ENCODE results near the gene PLCB4. TPM values are rescaled to one million over a fixed set of nuclear protein-coding genes. Genes with fewer than 3 reads are reported as not detected.
A peak's percentile ranks its signal among the peaks of the same experiment; 100 is the strongest.

PLCB4 gene
- total and polyA plus RNA-seq, 2 experiments from 2014 or later = 31.6 to 39.2 TPM

DNA sequence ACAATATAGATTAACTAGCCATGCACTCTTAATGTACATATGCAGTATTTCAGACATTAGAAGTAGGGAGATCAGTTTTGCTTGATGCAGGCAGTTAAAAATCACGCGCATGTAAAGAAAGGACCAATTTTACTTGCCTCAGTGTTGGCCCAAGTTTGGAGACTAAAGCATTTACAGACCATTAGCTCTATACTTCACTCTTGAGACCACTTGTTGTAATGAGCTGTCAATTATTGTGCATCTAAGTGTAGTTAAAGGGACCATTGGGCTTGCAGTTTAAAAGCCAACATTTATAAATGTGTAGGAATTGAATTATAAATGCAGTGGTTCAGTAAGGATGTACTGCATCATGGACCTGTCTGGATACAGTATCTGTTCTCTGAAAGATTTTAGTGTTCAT, 53.7 kb downstream of the PLCB4 start:
- Histone ChIP-seq H3K4me1 (ENCODE audit: low read depth) (peaks cover 13% of the 10 kb centered on the region), H3K27ac (no peak overlapping the region), H3K36me3 (no peaks in the 10 kb centered on the region), H3K9me3 (ENCODE audit: low read depth) (no peaks in the 10 kb centered on the region), H3K4me3 (no peak overlapping the region), H3K27me3 (no peaks in the 10 kb centered on the region)
- DNase-seq (ENCODE audit: low read depth in 1 of 2, low spot score in 1 of 2) = no peak
- TF ChIP-seq, protein P1, sequence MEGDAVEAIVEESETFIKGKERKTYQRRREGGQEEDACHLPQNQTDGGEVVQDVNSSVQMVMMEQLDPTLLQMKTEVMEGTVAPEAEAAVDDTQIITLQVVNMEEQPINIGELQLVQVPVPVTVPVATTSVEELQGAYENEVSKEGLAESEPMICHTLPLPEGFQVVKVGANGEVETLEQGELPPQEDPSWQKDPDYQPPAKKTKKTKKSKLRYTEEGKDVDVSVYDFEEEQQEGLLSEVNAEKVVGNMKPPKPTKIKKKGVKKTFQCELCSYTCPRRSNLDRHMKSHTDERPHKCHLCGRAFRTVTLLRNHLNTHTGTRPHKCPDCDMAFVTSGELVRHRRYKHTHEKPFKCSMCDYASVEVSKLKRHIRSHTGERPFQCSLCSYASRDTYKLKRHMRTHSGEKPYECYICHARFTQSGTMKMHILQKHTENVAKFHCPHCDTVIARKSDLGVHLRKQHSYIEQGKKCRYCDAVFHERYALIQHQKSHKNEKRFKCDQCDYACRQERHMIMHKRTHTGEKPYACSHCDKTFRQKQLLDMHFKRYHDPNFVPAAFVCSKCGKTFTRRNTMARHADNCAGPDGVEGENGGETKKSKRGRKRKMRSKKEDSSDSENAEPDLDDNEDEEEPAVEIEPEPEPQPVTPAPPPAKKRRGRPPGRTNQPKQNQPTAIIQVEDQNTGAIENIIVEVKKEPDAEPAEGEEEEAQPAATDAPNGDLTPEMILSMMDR (IDR thresholded peaks at IDR 0.05; ENCODE audit: low read depth, low read length) = no peak

DNA sequence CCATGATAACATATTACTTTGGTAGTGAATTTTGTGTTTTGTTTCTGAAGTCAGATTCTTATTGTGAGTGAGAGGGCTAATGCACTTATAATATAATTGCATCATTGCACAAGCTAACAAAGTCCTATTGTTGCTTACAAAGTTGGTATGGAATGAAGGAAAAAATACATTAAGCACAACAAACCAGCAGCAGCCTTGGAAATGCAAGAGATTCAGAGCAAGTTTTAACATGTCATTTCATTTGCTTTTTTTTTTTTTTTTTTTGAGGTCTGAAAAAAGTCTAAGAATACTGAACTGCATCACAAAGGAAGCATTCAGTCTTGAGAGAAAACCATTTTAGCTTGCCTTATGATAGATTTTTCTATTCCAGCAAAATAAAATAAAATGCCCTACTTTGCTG, 57.6 kb downstream of the PLCB4 start:
- H3K9me3 ChIP-seq (ENCODE audit: low read depth) = no peaks in the 10 kb centered on the region
- no peak overlapping the region for H3K27ac ChIP-seq
- TF ChIP-seq, protein P1 (IDR thresholded peaks at IDR 0.05; ENCODE audit: low read depth, low read length) = no peak
- H3K4me1 ChIP-seq (ENCODE audit: low read depth) = peaks cover 8% of the 10 kb centered on the region
- DNase-seq (ENCODE audit: low read depth in 1 of 2, low spot score in 1 of 2) = no peak
- H3K36me3 ChIP-seq = no peaks in the 10 kb centered on the region
- no peak overlapping the region for H3K4me3 ChIP-seq
- no peaks in the 10 kb centered on the region for H3K27me3 ChIP-seq

DNA sequence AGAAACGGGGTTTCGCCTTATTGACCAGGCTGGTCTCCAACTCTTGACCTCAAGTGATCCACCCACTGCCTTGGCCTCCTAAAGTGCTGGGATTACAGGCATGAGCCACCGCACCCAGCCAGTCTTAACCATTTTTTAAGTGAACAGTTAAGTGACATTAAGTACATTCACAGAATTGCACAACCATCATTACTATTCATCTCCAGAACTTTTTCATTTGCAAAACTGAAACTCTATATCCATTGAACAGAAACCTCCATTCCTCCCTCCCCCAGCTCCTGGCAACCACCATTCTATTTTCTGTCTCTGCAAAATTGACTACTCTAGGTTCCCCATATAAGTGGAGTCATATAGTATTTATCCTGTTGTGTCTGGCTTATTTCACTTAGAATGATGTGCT, 59.7 kb downstream of the PLCB4 start:
- H3K36me3 ChIP-seq = no peaks in the 10 kb centered on the region
- TF ChIP-seq, protein P1 (IDR thresholded peaks at IDR 0.05; ENCODE audit: low read depth, low read length) = no peak
- no peak for DNase-seq (ENCODE audit: low read depth in 1 of 2, low spot score in 1 of 2)
- no peak overlapping the region for H3K4me3 ChIP-seq
- H3K9me3 ChIP-seq (ENCODE audit: low read depth) = no peaks in the 10 kb centered on the region
- H3K4me1 ChIP-seq (ENCODE audit: low read depth) = no peaks in the 10 kb centered on the region
- H3K27me3 ChIP-seq = no peaks in the 10 kb centered on the region
- no peak overlapping the region for H3K27ac ChIP-seq

DNA sequence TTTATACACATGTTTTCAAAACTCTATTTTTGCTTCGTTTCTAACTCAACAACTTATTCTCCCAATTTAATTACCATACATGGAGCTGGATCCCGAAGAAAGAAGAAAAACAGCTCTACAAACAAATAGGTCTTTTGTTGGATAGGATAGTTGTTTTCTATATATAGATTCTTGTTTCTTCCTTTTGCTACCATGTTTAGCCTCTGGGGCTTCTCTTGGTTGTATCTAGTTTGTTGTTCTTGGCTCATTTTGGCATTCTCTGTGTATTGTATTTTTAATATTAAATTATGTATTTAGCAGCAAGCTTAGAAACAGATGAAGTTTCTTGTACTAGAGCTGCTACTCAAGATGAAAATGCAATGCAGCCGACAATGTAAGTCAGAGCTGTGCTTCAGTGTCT, 60.9 kb downstream of the PLCB4 start:
- H3K27me3 ChIP-seq = no peaks in the 10 kb centered on the region
- no peak overlapping the region for H3K4me3 ChIP-seq
- DNase-seq (ENCODE audit: low read depth in 1 of 2, low spot score in 1 of 2) = no peak
- TF ChIP-seq, protein P1 (IDR thresholded peaks at IDR 0.05; ENCODE audit: low read depth, low read length) = no peak
- H3K9me3 ChIP-seq (ENCODE audit: low read depth) = no peaks in the 10 kb centered on the region
- H3K36me3 ChIP-seq = no peaks in the 10 kb centered on the region
- no peak overlapping the region for H3K27ac ChIP-seq
- no peaks in the 10 kb centered on the region for H3K4me1 ChIP-seq (ENCODE audit: low read depth)

DNA sequence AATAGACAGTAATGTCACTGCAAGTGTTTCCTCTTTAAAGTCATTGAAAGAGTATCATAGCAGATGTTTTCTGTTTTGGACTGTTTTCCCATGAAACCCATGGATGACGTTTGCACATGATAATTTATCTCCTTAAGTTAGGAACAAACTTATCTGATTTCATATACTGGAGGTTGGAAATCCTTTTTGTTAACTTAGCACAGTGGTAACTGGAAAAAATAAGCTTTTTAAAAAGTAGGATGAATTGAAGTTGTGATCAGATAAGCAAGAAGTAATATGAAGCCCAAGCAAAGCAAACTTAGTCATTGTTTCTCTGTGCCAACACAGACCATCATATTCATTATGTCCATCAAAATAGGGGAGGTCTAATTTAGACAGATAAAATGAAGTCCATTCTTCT, 61.6 kb downstream of the PLCB4 start:
- no peaks in the 10 kb centered on the region for H3K9me3 ChIP-seq (ENCODE audit: low read depth)
- DNase-seq (ENCODE audit: low read depth in 1 of 2, low spot score in 1 of 2) = peak in 1 of 2 donors; percentile 18
- H3K27me3 ChIP-seq = no peaks in the 10 kb centered on the region
- H3K4me1 ChIP-seq (ENCODE audit: low read depth) = no peaks in the 10 kb centered on the region
- TF ChIP-seq, protein P1 (IDR thresholded peaks at IDR 0.05; ENCODE audit: low read depth, low read length) = no peak
- H3K27ac ChIP-seq = no peak overlapping the region
- H3K4me3 ChIP-seq = no peak overlapping the region
- no peaks in the 10 kb centered on the region for H3K36me3 ChIP-seq

DNA sequence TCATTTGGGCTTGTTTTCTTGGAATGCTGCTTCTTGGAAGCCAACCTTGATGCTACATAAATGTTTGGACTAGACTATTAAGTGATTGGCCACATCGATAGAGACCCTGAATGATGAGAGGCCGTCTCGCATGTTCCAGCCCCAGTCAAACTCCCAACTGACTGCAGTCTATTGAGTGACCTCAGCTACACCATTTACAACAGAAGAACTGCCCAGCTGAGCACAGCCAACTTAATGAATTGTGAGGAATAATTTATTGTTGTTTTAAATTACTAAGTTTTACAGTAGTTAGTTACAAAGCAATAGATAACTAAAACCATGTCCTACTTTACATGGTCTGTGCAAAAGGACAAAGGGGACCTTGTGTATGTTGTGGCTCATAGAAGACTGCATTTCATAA, 63.0 kb downstream of the PLCB4 start:
- H3K4me3 ChIP-seq = no peak overlapping the region
- H3K4me1 ChIP-seq (ENCODE audit: low read depth) = no peaks in the 10 kb centered on the region
- H3K27ac ChIP-seq = no peak overlapping the region
- no peak for DNase-seq (ENCODE audit: low read depth in 1 of 2, low spot score in 1 of 2)
- no peaks in the 10 kb centered on the region for H3K27me3 ChIP-seq
- H3K36me3 ChIP-seq = no peaks in the 10 kb centered on the region
- TF ChIP-seq, protein P1 (IDR thresholded peaks at IDR 0.05; ENCODE audit: low read depth, low read length) = no peak
- no peaks in the 10 kb centered on the region for H3K9me3 ChIP-seq (ENCODE audit: low read depth)

Measured in cardiac muscle cell (in vitro differentiated cells and primary cell).